Measurements from ENCODE around the gene HELLS. TPM values are rescaled to one million over a fixed set of nuclear protein-coding genes. Genes with fewer than 3 reads are reported as not detected.

The HELLS gene
- total and polyA plus RNA-seq, 2 donors (not counting 3 experiments of a cell fraction or from before 2014, with no cell fraction given) = 24.7 to 85.5 TPM

GRCh38 chr10:94496010-94496409 is 49.6 kb upstream of the HELLS start:
- Histone ChIP-seq H3K9me3 (replicated peaks; ENCODE audit: control insufficient read depth, insufficient read depth, low read length) (no peaks in the 10 kb centered on the region), H3K4me2 (ENCODE audit: insufficient read depth, low read length) (no peak overlapping the region), H3K4me3 (replicated peaks in 1 of 3; ENCODE audit: insufficient read depth in 1 of 3, low read depth in 1 of 3, low read length in 3 of 3) (no peak overlapping the region), H3K27ac (ENCODE audit: insufficient read depth, low read depth, low read length) (no peak overlapping the region), H3K27me3 (ENCODE audit: control insufficient read depth in 2 of 2, insufficient read depth in 2 of 2, low read length in 2 of 2) (no peaks in the 10 kb centered on the region), H3K4me1 (ENCODE audit: control insufficient read depth, extremely low read depth, insufficient read depth, low read length) (peaks cover 3% of the 10 kb centered on the region), H3K36me3 (ENCODE audit: control insufficient read depth in 2 of 2, extremely low read depth in 1 of 2, insufficient read depth in 2 of 2, low read length in 2 of 2) (no peaks in the 10 kb centered on the region), H3K79me2 (ENCODE audit: control insufficient read depth, insufficient read depth, low read length) (no peaks in the 10 kb centered on the region), H2AFZ (ENCODE audit: low read depth, low read length) (no peak overlapping the region), H3K9me1 (replicated peaks; ENCODE audit: control insufficient read depth, extremely low read depth, insufficient read depth, low read length) (no peaks in the 10 kb centered on the region), H4K20me1 (replicated peaks; ENCODE audit: control insufficient read depth, extremely low read depth, insufficient read depth, low read length) (no peaks in the 10 kb centered on the region), H3K9ac (replicated peaks; ENCODE audit: extremely low read depth, insufficient read depth, low read length) (no peak overlapping the region)
- TF ChIP-seq GATA2 (IDR thresholded peaks at IDR 0.05; ENCODE audit: insufficient read depth, insufficient read length, low read depth, low read length) = no peak
- TF ChIP-seq, protein P1, sequence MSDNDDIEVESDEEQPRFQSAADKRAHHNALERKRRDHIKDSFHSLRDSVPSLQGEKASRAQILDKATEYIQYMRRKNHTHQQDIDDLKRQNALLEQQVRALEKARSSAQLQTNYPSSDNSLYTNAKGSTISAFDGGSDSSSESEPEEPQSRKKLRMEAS (IDR thresholded peaks at IDR 0.05; ENCODE audit: insufficient read depth, insufficient read length) = no peak
- no peak for TF ChIP-seq EZH2 (IDR thresholded peaks at IDR 0.05; ENCODE audit: borderline replicate concordance, low read depth, low read length, severe bottlenecking)
- no peak for TF ChIP-seq POLR2AphosphoS5 (IDR thresholded peaks at IDR 0.05; ENCODE audit: insufficient read depth, low read depth, low read length)
- no peak for TF ChIP-seq FOS (IDR thresholded peaks at IDR 0.05; ENCODE audit: borderline replicate concordance, insufficient read depth, low read length)
- TF ChIP-seq MYC (IDR thresholded peaks at IDR 0.05; ENCODE audit: low read depth, low read length) = no peak
- TF ChIP-seq POLR2A (IDR thresholded peaks at IDR 0.05; ENCODE audit: low read depth, low read length) = no peak
- TF ChIP-seq CTCF (IDR thresholded peaks at IDR 0.05; ENCODE audit: extremely low read depth in 1 of 2, insufficient read depth in 1 of 2, low read depth in 1 of 2, low read length in 2 of 2) = no peak
- no peak for TF ChIP-seq JUN (IDR thresholded peaks at IDR 0.05; ENCODE audit: borderline replicate concordance, insufficient read depth, insufficient read length, low read depth)
- no TSS peak for BruUV-seq (replicated peaks)
- intact Hi-C loops (cut with micrococcal nuclease) = no loop called here
- POLR2A ChIA-PET = no interaction called here
- dilution Hi-C loops (cut with MboI; ENCODE audit: extremely low pct_ligation_motif_present, low sequenced_read_pairs) = no loop called here
- FAIRE-seq (no peak), DNase-seq (ENCODE audit: low read depth, low spot score) (peak; percentile 10)
- CTCF ChIA-PET = interaction anchor here (0.7 to 1.4 kb wide), 2 partner anchors 14 to 53 kb away, joined by 3 to 10 read pairs; no protein-coding TSS in a partner anchor

All from endothelial cell of umbilical vein (primary cell).